ENCODE measurements around the gene DDX43.
"Not testable (repeated sequence)": the region's sequence is repeated elsewhere in the genome, so short reads cannot be mapped to it uniquely, and the experiment has no call there.

The DDX43 gene

DNA sequence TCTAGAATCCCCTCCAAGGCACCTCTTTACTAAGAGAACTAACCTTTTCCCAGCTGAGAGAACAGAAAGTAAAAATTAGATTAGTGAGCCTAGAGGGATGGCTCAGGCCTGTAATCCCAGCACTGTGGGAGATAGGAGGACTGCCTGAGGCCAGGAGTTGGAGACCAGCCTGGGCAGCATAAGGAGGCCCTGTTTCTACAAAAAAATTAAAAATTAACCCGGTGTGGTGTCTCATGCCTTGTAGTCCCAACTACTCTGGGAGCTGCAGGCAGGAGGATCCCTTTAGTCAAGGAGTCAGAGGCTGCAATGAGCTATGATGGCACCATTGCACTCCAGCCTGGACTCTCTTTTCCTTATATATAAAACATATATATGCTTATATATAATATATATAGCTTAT lies 19.4 kb upstream of the DDX43 start:
- H4K8ac ChIP-seq (ENCODE audit: low read length): no peak overlapping the region

DNA sequence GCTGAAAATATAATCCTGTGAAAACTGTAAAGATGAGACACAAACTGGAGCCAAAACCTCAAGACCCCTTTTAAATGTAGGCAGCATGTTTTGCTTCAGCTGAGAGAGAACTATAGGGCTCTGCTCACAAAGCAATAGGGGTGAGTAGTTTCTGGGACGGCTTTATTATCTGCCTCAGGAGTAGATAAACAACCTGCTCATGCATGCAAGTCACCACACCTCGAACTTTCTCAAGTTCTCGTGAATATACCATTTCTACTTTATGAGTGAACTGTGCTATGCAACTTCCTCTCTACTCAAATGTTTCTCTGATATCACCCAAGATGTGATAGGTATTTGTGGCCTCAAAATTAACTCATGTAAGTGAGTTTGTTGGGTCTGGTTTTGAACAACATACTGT lies 17.4 kb upstream of the DDX43 start:
- Histone ChIP-seq H3K4ac (ENCODE audit: low read depth in 1 of 2, low read length in 2 of 2) (no peak overlapping the region), H2BK5ac (ENCODE audit: low read depth, low read length, poor library complexity, severe bottlenecking) (no peak overlapping the region), H4K8ac (ENCODE audit: low read length) (no peak overlapping the region), H3K14ac (ENCODE audit: low read length in 2 of 2) (no peak overlapping the region), H3K9me3 (ENCODE audit: control insufficient read depth, low read length) (peaks cover 4% of the 10 kb centered on the region), H2BK120ac (ENCODE audit: low read depth, low read length) (no peak overlapping the region), H4K91ac (ENCODE audit: low read length) (no peak overlapping the region), H3K23ac (ENCODE audit: low read length in 2 of 2) (no peak overlapping the region), H3K9ac (ENCODE audit: low read length) (no peak overlapping the region), H2AFZ (ENCODE audit: low read depth, low read length) (no peak overlapping the region), H2BK12ac (ENCODE audit: low read length in 2 of 2) (no peak overlapping the region), H3K27ac (ENCODE audit: low read length, poor library complexity, severe bottlenecking) (no peak overlapping the region), H2BK15ac (ENCODE audit: low read depth, poor library complexity, severe bottlenecking) (no peak overlapping the region), H3K18ac (ENCODE audit: low read depth in 1 of 2, low read length in 2 of 2) (no peak overlapping the region), H2AK5ac (ENCODE audit: low read length, severe bottlenecking) (no peak overlapping the region), H3K36me3 (ENCODE audit: control insufficient read depth in 1 of 2, insufficient read depth in 2 of 2, low read depth in 1 of 2, low read length in 2 of 2) (no peaks in the 10 kb centered on the region), H3K4me3 (ENCODE audit: insufficient read depth in 1 of 2, low read depth in 1 of 2, low read length in 2 of 2) (no peak overlapping the region), H3K4me1 (ENCODE audit: control insufficient read depth, insufficient read depth, low read depth, low read length) (peaks cover 1% of the 10 kb centered on the region), H3K27me3 (ENCODE audit: control insufficient read depth in 1 of 2, insufficient read depth in 1 of 2, low read length in 2 of 2) (no peaks in the 10 kb centered on the region), H3K79me1 (replicated peaks; ENCODE audit: low read length, poor library complexity, severe bottlenecking) (no peaks in the 10 kb centered on the region), H3K4me2 (ENCODE audit: low read length, poor library complexity, severe bottlenecking) (no peak overlapping the region)
- no peak for DNase-seq
- 78% methylated on average over 1 of the region's 3 CpGs for WGBS

More for the DNA sequence above, 19.4 kb upstream of the DDX43 start:
- Histone ChIP-seq H3K14ac (ENCODE audit: low read length in 2 of 2) (no peak overlapping the region), H3K4me3 (ENCODE audit: insufficient read depth in 1 of 2, low read depth in 1 of 2, low read length in 2 of 2) (no peak overlapping the region), H2AFZ (ENCODE audit: low read depth, low read length) (no peak overlapping the region), H3K9me3 (ENCODE audit: control insufficient read depth, low read length) (peaks cover 11% of the 10 kb centered on the region), H3K4me2 (ENCODE audit: low read length, poor library complexity, severe bottlenecking) (no peak overlapping the region), H2BK12ac (ENCODE audit: low read length in 2 of 2) (no peak overlapping the region), H2BK15ac (ENCODE audit: low read depth, poor library complexity, severe bottlenecking) (no peak overlapping the region), H3K4ac (ENCODE audit: low read depth in 1 of 2, low read length in 2 of 2) (no peak overlapping the region), H2AK5ac (ENCODE audit: low read length, severe bottlenecking) (no peak overlapping the region), H3K23ac (ENCODE audit: low read length in 2 of 2) (no peak overlapping the region), H3K36me3 (ENCODE audit: control insufficient read depth in 1 of 2, insufficient read depth in 2 of 2, low read depth in 1 of 2, low read length in 2 of 2) (no peaks in the 10 kb centered on the region), H3K27me3 (ENCODE audit: control insufficient read depth in 1 of 2, insufficient read depth in 1 of 2, low read length in 2 of 2) (no peaks in the 10 kb centered on the region), H2BK120ac (ENCODE audit: low read depth, low read length) (no peak overlapping the region), H3K18ac (ENCODE audit: low read depth in 1 of 2, low read length in 2 of 2) (no peak overlapping the region), H3K27ac (ENCODE audit: low read length, poor library complexity, severe bottlenecking) (peak overlapping the region; percentile 23), H2BK5ac (ENCODE audit: low read depth, low read length, poor library complexity, severe bottlenecking) (no peak overlapping the region), H3K4me1 (ENCODE audit: control insufficient read depth, insufficient read depth, low read depth, low read length) (peaks cover 1% of the 10 kb centered on the region), H3K79me1 (replicated peaks; ENCODE audit: low read length, poor library complexity, severe bottlenecking) (no peaks in the 10 kb centered on the region), H4K91ac (ENCODE audit: low read length) (no peak overlapping the region), H3K9ac (ENCODE audit: low read length) (no peak overlapping the region)
- 100% methylated on average over 1 of the region's 1 CpG for WGBS
- DNase-seq: no peak

DNA sequence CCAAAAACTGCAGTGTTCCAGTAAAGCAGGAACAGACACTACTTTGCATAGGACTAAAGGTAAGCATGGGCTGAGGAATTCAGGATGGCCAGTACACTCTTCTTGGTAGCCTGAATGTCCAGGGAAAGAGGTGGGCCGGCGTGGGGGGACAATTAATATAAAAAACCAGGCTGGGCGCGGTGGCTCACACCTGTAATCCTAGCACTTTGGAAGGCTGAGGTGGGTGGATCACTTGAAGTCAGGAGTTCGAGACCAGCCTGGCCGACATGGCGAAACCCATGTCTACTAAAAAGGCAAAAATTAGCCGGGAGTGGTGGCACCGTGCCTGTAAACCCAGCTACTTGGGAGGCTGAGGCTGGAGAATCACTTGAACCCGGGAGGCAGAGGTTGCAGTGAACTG lies 13.1 kb upstream of the DDX43 start:
- H2AK5ac ChIP-seq (ENCODE audit: low read length, severe bottlenecking); H2BK120ac ChIP-seq (ENCODE audit: low read depth, low read length); H3K4me3 ChIP-seq (ENCODE audit: insufficient read depth in 1 of 2, low read depth in 1 of 2, low read length in 2 of 2); H3K79me1 ChIP-seq (replicated peaks; ENCODE audit: low read length, poor library complexity, severe bottlenecking); H3K23ac ChIP-seq (ENCODE audit: low read length in 2 of 2); H3K9me3 ChIP-seq (ENCODE audit: control insufficient read depth, low read length); H3K4me2 ChIP-seq (ENCODE audit: low read length, poor library complexity, severe bottlenecking); DNase-seq; H2AFZ ChIP-seq (ENCODE audit: low read depth, low read length); H2BK15ac ChIP-seq (ENCODE audit: low read depth, poor library complexity, severe bottlenecking); H3K27me3 ChIP-seq (ENCODE audit: control insufficient read depth in 1 of 2, insufficient read depth in 1 of 2, low read length in 2 of 2); H4K8ac ChIP-seq (ENCODE audit: low read length); H3K36me3 ChIP-seq (ENCODE audit: control insufficient read depth in 1 of 2, insufficient read depth in 2 of 2, low read depth in 1 of 2, low read length in 2 of 2); H2BK5ac ChIP-seq (ENCODE audit: low read depth, low read length, poor library complexity, severe bottlenecking); H3K14ac ChIP-seq (ENCODE audit: low read length in 2 of 2); H3K27ac ChIP-seq (ENCODE audit: low read length, poor library complexity, severe bottlenecking); H4K91ac ChIP-seq (ENCODE audit: low read length); H2BK12ac ChIP-seq (ENCODE audit: low read length in 2 of 2); H3K9ac ChIP-seq (ENCODE audit: low read length); H3K4ac ChIP-seq (ENCODE audit: low read depth in 1 of 2, low read length in 2 of 2); H3K18ac ChIP-seq (ENCODE audit: low read depth in 1 of 2, low read length in 2 of 2); H3K4me1 ChIP-seq (ENCODE audit: control insufficient read depth, insufficient read depth, low read depth, low read length): not testable (repeated sequence)
- 91% methylated on average over 9 of the region's 10 CpGs for WGBS

- Histone ChIP-seq H3K79me1 (replicated peaks; ENCODE audit: low read length, poor library complexity, severe bottlenecking) (no peaks in the 10 kb centered on the region), H3K9ac (ENCODE audit: low read length) (no peak overlapping the region), H3K4me2 (ENCODE audit: low read length, poor library complexity, severe bottlenecking) (no peak overlapping the region), H3K4me1 (ENCODE audit: control insufficient read depth, insufficient read depth, low read depth, low read length) (no peaks in the 10 kb centered on the region), H3K18ac (ENCODE audit: low read depth in 1 of 2, low read length in 2 of 2) (no peak overlapping the region), H3K23ac (ENCODE audit: low read length in 2 of 2) (no peak overlapping the region), H4K91ac (ENCODE audit: low read length) (no peak overlapping the region), H2BK15ac (ENCODE audit: low read depth, poor library complexity, severe bottlenecking) (no peak overlapping the region), H2BK5ac (ENCODE audit: low read depth, low read length, poor library complexity, severe bottlenecking) (no peak overlapping the region), H2AFZ (ENCODE audit: low read depth, low read length) (no peak overlapping the region), H2BK12ac (ENCODE audit: low read length in 2 of 2) (no peak overlapping the region), H3K27me3 (ENCODE audit: control insufficient read depth in 1 of 2, insufficient read depth in 1 of 2, low read length in 2 of 2) (no peaks in the 10 kb centered on the region), H4K8ac (ENCODE audit: low read length) (no peak overlapping the region), H2AK5ac (ENCODE audit: low read length, severe bottlenecking) (no peak overlapping the region), H3K4ac (ENCODE audit: low read depth in 1 of 2, low read length in 2 of 2) (no peak overlapping the region), H3K14ac (ENCODE audit: low read length in 2 of 2) (no peak overlapping the region), H3K4me3 (ENCODE audit: insufficient read depth in 1 of 2, low read depth in 1 of 2, low read length in 2 of 2) (no peak overlapping the region), H2BK120ac (ENCODE audit: low read depth, low read length) (no peak overlapping the region), H3K9me3 (ENCODE audit: control insufficient read depth, low read length) (no peaks in the 10 kb centered on the region), H3K36me3 (ENCODE audit: control insufficient read depth in 1 of 2, insufficient read depth in 2 of 2, low read depth in 1 of 2, low read length in 2 of 2) (no peaks in the 10 kb centered on the region), H3K27ac (ENCODE audit: low read length, poor library complexity, severe bottlenecking) (no peak overlapping the region)
- 90% methylated on average over 4 of the region's 6 CpGs for WGBS
- peak; percentile 41 for DNase-seq
These were observed 12.0 kb upstream of the DDX43 start for GRCh38 chr6:73382462-73383113.
